ENCODE data around the gene C9orf72. TPM values are rescaled to one million over a fixed set of nuclear protein-coding genes. Genes with fewer than 3 reads are reported as not detected.

The C9orf72 gene
- total RNA-seq, 3 donors from 2014 or later (not counting 1 experiment from before 2014, with no cell fraction given) = 12.5 to 19.0 (median 16.8) TPM

DNA sequence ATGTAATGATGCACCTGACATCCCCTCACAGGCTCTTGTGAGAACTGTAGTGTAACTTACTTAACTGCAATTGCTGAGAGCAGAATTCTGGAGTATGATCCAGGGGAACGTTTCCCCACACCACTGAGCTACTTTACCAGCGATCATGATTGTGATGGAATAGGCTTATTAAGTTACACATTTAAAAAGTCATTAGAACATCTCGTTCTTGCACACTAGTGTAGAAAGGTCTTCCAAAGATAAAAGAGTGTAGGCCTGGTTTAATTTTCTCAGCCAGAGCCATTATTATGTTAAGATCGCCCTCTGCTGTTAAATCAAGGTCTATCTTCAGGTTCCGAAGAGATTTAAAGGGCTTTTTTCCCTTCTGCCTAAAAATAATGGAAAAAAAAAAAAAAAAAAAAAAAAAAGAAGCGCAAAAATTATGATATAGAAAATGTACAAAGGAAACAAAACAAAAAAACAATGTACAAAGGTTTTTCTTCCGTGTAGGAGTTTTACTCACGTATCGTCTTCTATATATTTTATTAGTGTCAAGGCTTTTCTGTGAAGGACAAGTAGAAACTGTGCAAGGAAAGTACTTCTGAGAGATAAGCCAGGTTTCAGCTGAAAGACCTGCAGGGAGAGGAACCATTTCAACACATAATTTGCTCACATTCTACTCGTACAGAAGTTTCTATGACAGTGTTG is 25.1 kb downstream of the C9orf72 start:
- no peak overlapping the region for H3K27ac Mint-ChIP-seq
- WGBS (ENCODE audit: insufficient coverage) = 90% methylated on average over 4 of the region's 10 CpGs
- ATAC-seq (no peak), DNase-seq (no peak)
- no peak overlapping the region for H3K4me3 Mint-ChIP-seq
- Histone ChIP-seq H3K27me3 (ENCODE audit: control insufficient read depth, insufficient read depth, low read length) (no peaks in the 10 kb centered on the region), H3K4me3 (ENCODE audit: low read length) (no peak overlapping the region), H3K36me3 (ENCODE audit: control insufficient read depth, insufficient read depth, low read length) (peaks cover 13% of the 10 kb centered on the region), H3K4me1 (ENCODE audit: control insufficient read depth, insufficient read depth, low read length) (no peaks in the 10 kb centered on the region), H3K9me3 (ENCODE audit: control insufficient read depth, insufficient read depth, low read length) (no peaks in the 10 kb centered on the region), H3K27ac (ENCODE audit: low read length) (no peak overlapping the region)
- H3K4me1 Mint-ChIP-seq = no peaks in the 10 kb centered on the region
- no peaks in the 10 kb centered on the region for H3K27me3 Mint-ChIP-seq (ENCODE audit: low read depth in 2 of 2)
- peaks cover 7% of the 10 kb centered on the region for H3K36me3 Mint-ChIP-seq
- no peaks in the 10 kb centered on the region for H3K9me3 Mint-ChIP-seq
- intact Hi-C loops (cut with micrococcal nuclease) = no loop called here
- no peak for TF ChIP-seq CTCF (IDR thresholded peaks at IDR 0.05)

GRCh38 chr9:27545471-27545870 is 27.8 kb downstream of the C9orf72 start:
- H3K9me3 ChIP-seq (ENCODE audit: control insufficient read depth, insufficient read depth, low read length) = no peaks in the 10 kb centered on the region
- Mint-ChIP-seq H3K4me1 (no peaks in the 10 kb centered on the region), H3K27me3 (ENCODE audit: low read depth in 2 of 2) (no peaks in the 10 kb centered on the region), H3K27ac (no peak overlapping the region), H3K9me3 (no peaks in the 10 kb centered on the region), H3K36me3 (no peaks in the 10 kb centered on the region), H3K4me3 (no peak overlapping the region)
- intact Hi-C loops (cut with micrococcal nuclease) = no loop called here
- H3K4me3 ChIP-seq (ENCODE audit: low read length) = no peak overlapping the region
- ATAC-seq = no peak
- peaks cover 13% of the 10 kb centered on the region for H3K36me3 ChIP-seq (ENCODE audit: control insufficient read depth, insufficient read depth, low read length)
- H3K27me3 ChIP-seq (ENCODE audit: control insufficient read depth, insufficient read depth, low read length) = no peaks in the 10 kb centered on the region
- no peak overlapping the region for H3K27ac ChIP-seq (ENCODE audit: low read length)
- 94% methylated on average over 3 of the region's 3 CpGs for WGBS (ENCODE audit: insufficient coverage)
- H3K4me1 ChIP-seq (ENCODE audit: control insufficient read depth, insufficient read depth, low read length) = no peaks in the 10 kb centered on the region
- TF ChIP-seq CTCF (IDR thresholded peaks at IDR 0.05) = no peak
- DNase-seq = no peak

GRCh38 chr9:27542508-27542907 is 30.8 kb downstream of the C9orf72 start:
- 80% methylated on average over 2 of the region's 2 CpGs for WGBS (ENCODE audit: insufficient coverage)
- no peak overlapping the region for H3K27ac ChIP-seq (ENCODE audit: low read length)
- no peaks in the 10 kb centered on the region for H3K27me3 ChIP-seq (ENCODE audit: control insufficient read depth, insufficient read depth, low read length)
- no peak overlapping the region for H3K4me3 ChIP-seq (ENCODE audit: low read length)
- Mint-ChIP-seq H3K27ac (no peak overlapping the region), H3K36me3 (no peaks in the 10 kb centered on the region), H3K4me1 (no peaks in the 10 kb centered on the region), H3K4me3 (no peak overlapping the region), H3K9me3 (no peaks in the 10 kb centered on the region), H3K27me3 (ENCODE audit: low read depth in 2 of 2) (no peaks in the 10 kb centered on the region)
- ATAC-seq (no peak), DNase-seq (no peak)
- no peaks in the 10 kb centered on the region for H3K4me1 ChIP-seq (ENCODE audit: control insufficient read depth, insufficient read depth, low read length)
- H3K36me3 ChIP-seq (ENCODE audit: control insufficient read depth, insufficient read depth, low read length) = peaks cover 6% of the 10 kb centered on the region
- no peaks in the 10 kb centered on the region for H3K9me3 ChIP-seq (ENCODE audit: control insufficient read depth, insufficient read depth, low read length)
- TF ChIP-seq CTCF (IDR thresholded peaks at IDR 0.05) = no peak
- intact Hi-C loops (cut with micrococcal nuclease) = no loop called here

DNA sequence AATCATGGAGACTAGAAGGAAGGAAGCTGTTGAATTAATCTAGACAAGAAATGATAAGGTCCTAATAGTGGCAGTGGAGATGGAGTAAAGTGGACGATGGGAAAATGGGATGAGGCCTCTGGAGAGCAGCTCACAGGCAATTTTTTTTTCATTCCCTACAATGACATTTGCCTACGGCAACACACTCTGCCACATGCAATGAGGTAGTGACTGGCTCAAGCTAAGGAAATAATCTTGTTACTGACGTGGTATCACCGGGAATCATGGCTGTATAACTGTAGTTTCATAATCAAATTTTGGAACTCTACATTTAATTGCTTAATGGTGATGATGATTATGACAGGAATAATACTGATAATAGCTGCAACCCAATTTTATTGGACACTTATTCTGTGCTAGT is 31.5 kb downstream of the C9orf72 start:
- no peak for TF ChIP-seq CTCF (IDR thresholded peaks at IDR 0.05)
- no peak overlapping the region for H3K27ac Mint-ChIP-seq
- 96% methylated on average over 4 of the region's 4 CpGs for WGBS (ENCODE audit: insufficient coverage)
- Histone ChIP-seq H3K27me3 (ENCODE audit: control insufficient read depth, insufficient read depth, low read length) (no peaks in the 10 kb centered on the region), H3K4me1 (ENCODE audit: control insufficient read depth, insufficient read depth, low read length) (no peaks in the 10 kb centered on the region), H3K9me3 (ENCODE audit: control insufficient read depth, insufficient read depth, low read length) (no peaks in the 10 kb centered on the region), H3K36me3 (ENCODE audit: control insufficient read depth, insufficient read depth, low read length) (peaks cover 2% of the 10 kb centered on the region), H3K4me3 (ENCODE audit: low read length) (no peak overlapping the region), H3K27ac (ENCODE audit: low read length) (no peak overlapping the region)
- no peak overlapping the region for H3K4me3 Mint-ChIP-seq
- no peak for DNase-seq
- H3K9me3 Mint-ChIP-seq = no peaks in the 10 kb centered on the region
- ATAC-seq = no peak
- intact Hi-C loops (cut with micrococcal nuclease) = no loop called here
- no peaks in the 10 kb centered on the region for H3K36me3 Mint-ChIP-seq
- no peaks in the 10 kb centered on the region for H3K4me1 Mint-ChIP-seq
- H3K27me3 Mint-ChIP-seq (ENCODE audit: low read depth in 2 of 2) = no peaks in the 10 kb centered on the region
